B cell (primary cell): ENCODE measurements around the gene CCDC13. TPM values are rescaled to one million over a fixed set of nuclear protein-coding genes. Genes with fewer than 3 reads are reported as not detected.

Experiments used
- ATAC-seq: fragments of 200-7000 bp; cut with Tn5 transposase; one replicate; pipeline ENCODE4 v1.10.0; 2021; ENCODE audit warnings: low read depth, mild to moderate bottlenecking, moderate number of reproducible peaks, moderate library complexity
- CTCF ChIA-PET: fragments of 350-600 bp; sonication (Branson Sonifier 250); formaldehyde crosslinking; loops from one replicate; lab custom pipeline; 2021; ENCODE audit warnings: antibody characterized with exemption, inconsistent platforms; lab: Charles Lee
- POLR2A ChIA-PET: fragments of 350-600 bp; sonication (Branson Sonifier 250); formaldehyde crosslinking; loops from one replicate; lab custom pipeline; 2021; ENCODE audit warnings: antibody characterized with exemption; lab: Charles Lee
- DNase-seq: peaks from one replicate; pipeline ENCODE4 v3.0.0; 2013
- H2AFZ ChIP-seq: 2 replicates; pipeline ENCODE4 v1.6.1; 2012; ENCODE audit warnings: mild to moderate bottlenecking, low read depth, low read length; ENCODE audit not compliant: insufficient read depth, poor library complexity, severe bottlenecking
- H3K27ac ChIP-seq, 2 donors: 1 replicate in 1 of 2; 2 replicates in 1 of 2; pipeline ENCODE4 v1.5.1; 2012 to 2013; ENCODE audit warnings: low read length in 2 of 2, mild to moderate bottlenecking in 2 of 2, moderate library complexity in 1 of 2
- H3K27me3 ChIP-seq, 4 experiments: fragments of 200-600 bp in 1 of 4; sonication (generic) in 1 of 4; replicated peaks in 1 of 4; 1 replicate in 2 of 4; 2 replicates in 2 of 4; pipeline versions ENCODE4 v1.6.1 to v1.7.0; 2013 to 2016; ENCODE audit warnings: low read length in 3 of 4, mild to moderate bottlenecking in 2 of 4, mixed read lengths in 1 of 4, moderate library complexity in 1 of 4; ENCODE audit not compliant: insufficient read depth in 4 of 4, control insufficient read depth in 3 of 4; ENCODE audit errors: control extremely low read depth in 1 of 4
- H3K36me3 ChIP-seq, 2 experiments: replicated peaks in 1 of 2; 1 replicate in 1 of 2; 2 replicates in 1 of 2; pipeline versions ENCODE4 v1.6.1 to v1.7.1; 2013; ENCODE audit warnings: low read length in 1 of 2; ENCODE audit not compliant: insufficient read depth in 2 of 2, control insufficient read depth in 1 of 2; ENCODE audit errors: control extremely low read depth in 1 of 2, extremely low read depth in 1 of 2
- H3K4me1 ChIP-seq, 2 donors: fragments of 200-600 bp in 1 of 2; sonication (generic) in 1 of 2; 1 replicate in 1 of 2; 2 replicates in 1 of 2; pipeline versions ENCODE4 v1.5.1 to v1.6.1; 2013 to 2017; ENCODE audit warnings: low read length in 2 of 2; ENCODE audit not compliant: control insufficient read depth in 2 of 2, insufficient read depth in 2 of 2
- H3K4me2 ChIP-seq: replicated peaks from 2 replicates; pipeline ENCODE3; 2012; ENCODE audit warnings: mild to moderate bottlenecking, low read depth, low read length; ENCODE audit not compliant: poor library complexity, severe bottlenecking
- H3K4me3 ChIP-seq, 5 experiments: fragments of 200-600 bp in 1 of 5; sonication (generic) in 1 of 5; 1 replicate in 3 of 5; 2 replicates in 2 of 5; pipeline versions ENCODE4 v1.5.1 to v1.7.0; 2011 to 2016; ENCODE audit warnings: low read length in 4 of 5, mild to moderate bottlenecking in 4 of 5, low read depth in 2 of 5, control low read depth in 1 of 5, moderate library complexity in 1 of 5; ENCODE audit not compliant: insufficient read depth in 1 of 5; ENCODE audit errors: control extremely low read depth in 1 of 5, extremely low read depth in 1 of 5
- H3K79me2 ChIP-seq: fragments of 200-600 bp; sonication (generic); one replicate; pipeline ENCODE4 v1.6.0; 2016; ENCODE audit warnings: low read length; ENCODE audit not compliant: control insufficient read depth, insufficient read depth
- H3K9ac ChIP-seq: fragments of 200-600 bp; sonication (generic); 2 replicates; pipeline ENCODE4 v1.6.1; 2017; ENCODE audit warnings: mild to moderate bottlenecking, low read length, moderate library complexity
- H3K9me3 ChIP-seq, 3 donors: one replicate each; pipeline versions ENCODE4 v1.6.1 to v1.7.1; 2013; ENCODE audit warnings: low read length in 2 of 3; ENCODE audit not compliant: control insufficient read depth in 2 of 3, insufficient read depth in 1 of 3; ENCODE audit errors: control extremely low read depth in 1 of 3
- H4K20me1 ChIP-seq: 2 replicates; pipeline ENCODE4 v1.6.0; 2012; ENCODE audit warnings: mild to moderate bottlenecking, low read length; ENCODE audit not compliant: insufficient read depth, control insufficient read depth, poor library complexity, severe bottlenecking
- H3K27ac Mint-ChIP-seq: one replicate; pipeline ENCODE4 v1.8.0; 2021; ENCODE audit warnings: mixed read lengths
- H3K27me3 Mint-ChIP-seq: one replicate; pipeline ENCODE4 v1.8.0; 2021; ENCODE audit warnings: mixed read lengths
- H3K4me1 Mint-ChIP-seq: one replicate; pipeline ENCODE4 v1.8.0; 2021; ENCODE audit warnings: mixed read lengths
- H3K4me3 Mint-ChIP-seq: one replicate; pipeline ENCODE4 v1.8.0; 2021; ENCODE audit warnings: mixed read lengths
- H3K9me3 Mint-ChIP-seq: one replicate; pipeline ENCODE4 v1.8.0; 2022; ENCODE audit warnings: mixed read lengths; ENCODE audit not compliant: insufficient read depth
- CTCF ChIP-seq: fragments of 200-600 bp; IDR thresholded peaks from one replicate; pipeline ENCODE4 v1.8.0; 2022; ENCODE audit warnings: antibody characterized with exemption, mild to moderate bottlenecking
- EZH2 ChIP-seq: IDR thresholded peaks from 2 replicates; pipeline ENCODE4 v1.6.1; 2012; ENCODE audit warnings: borderline replicate concordance, low read depth, mild to moderate bottlenecking, moderate library complexity, low read length; ENCODE audit not compliant: insufficient read depth, poor library complexity, severe bottlenecking
- WGBS: methylation state at CpG from one replicate; pipeline ENCODE4 v1.1.5; 2013; ENCODE audit warnings: missing lambda C conversion rate; ENCODE audit not compliant: insufficient coverage; 5-methylcytosine and 5-hydroxymethylcytosine counted together
- intact Hi-C: fragments of 100-400 bp; cut with micrococcal nuclease; formaldehyde crosslinking; loops from one replicate; pipeline ENCODE4 v1.10.0; 2022
- polyA plus RNA-seq: library from polyadenylated mRNA; depleted of rRNA; stranded (reverse); fragments of >200 nt; gene quantifications from 2 replicates; pipeline ENCODE4 v1.2.3, GENCODE V29; 2012
- total RNA-seq, 2 donors: library from RNA; stranded (reverse); fragments of 120-200 nt in 1 of 2; gene quantifications; 1 replicate in 1 of 2; 2 replicates in 1 of 2; pipeline versions ENCODE4 v1.2.3 to v1.2.4, GENCODE V29; 2013 to 2022

The CCDC13 gene
- total and polyA plus RNA-seq, 2 donors (not counting 1 experiment from before 2014, with no cell fraction given) = 1.5 to 1.9 TPM

- Histone ChIP-seq H3K27me3 (no peaks in the 10 kb centered on the region), H3K27ac (no peak overlapping the region), H3K4me2 (no peak overlapping the region), H3K9me3 (no peaks in the 10 kb centered on the region), H3K4me3 (no peak overlapping the region), H4K20me1 (no peaks in the 10 kb centered on the region), H3K4me1 (peaks cover 3 to 6% of the 10 kb centered on the region in 2 donors), H3K79me2 (no peaks in the 10 kb centered on the region), H3K9ac (no peak overlapping the region), H2AFZ (no peak overlapping the region), H3K36me3 (no peaks in the 10 kb centered on the region)
- H3K4me3 Mint-ChIP-seq = no peak overlapping the region
- ChIA-PET CTCF (interaction anchor here (3.4 kb wide), 1 partner anchor 10 kb away, joined by 13 read pairs; no protein-coding TSS in a partner anchor), POLR2A (no interaction called here)
- no peak for DNase-seq
- H3K9me3 Mint-ChIP-seq = no peaks in the 10 kb centered on the region
- no peaks in the 10 kb centered on the region for H3K27me3 Mint-ChIP-seq
- ATAC-seq = no peak
- no peak overlapping the region for H3K27ac Mint-ChIP-seq
- WGBS = 93% methylated on average over 8 of the region's 8 CpGs
- peaks cover 14% of the 10 kb centered on the region for H3K4me1 Mint-ChIP-seq
- intact Hi-C loops = no loop called here
- TF ChIP-seq CTCF (no peak), EZH2 (no peak)
Observed at GRCh38 chr3:42735019-42735418, 38.0 kb downstream of the CCDC13 start.

GRCh38 chr3:42734263-42734860, 38.7 kb downstream of the CCDC13 start:
- no peak overlapping the region for H3K27ac Mint-ChIP-seq
- Histone ChIP-seq H2AFZ (no peak overlapping the region), H3K9me3 (no peaks in the 10 kb centered on the region), H3K9ac (no peak overlapping the region), H3K27ac (no peak overlapping the region), H4K20me1 (no peaks in the 10 kb centered on the region), H3K4me3 (no peak overlapping the region), H3K4me1 (peaks cover 3 to 5% of the 10 kb centered on the region in 2 donors), H3K27me3 (no peaks in the 10 kb centered on the region), H3K79me2 (no peaks in the 10 kb centered on the region), H3K4me2 (no peak overlapping the region), H3K36me3 (no peaks in the 10 kb centered on the region)
- H3K4me3 Mint-ChIP-seq = no peak overlapping the region
- intact Hi-C loops = no loop called here
- WGBS = 85% methylated on average over 4 of the region's 6 CpGs
- ChIA-PET POLR2A (no interaction called here), CTCF (interaction anchor here (3.4 kb wide), 1 partner anchor 11 kb away, joined by 13 read pairs; no protein-coding TSS in a partner anchor)
- no peak for TF ChIP-seq CTCF
- no peak for TF ChIP-seq EZH2
- no peaks in the 10 kb centered on the region for H3K9me3 Mint-ChIP-seq
- ATAC-seq (no peak), DNase-seq (no peak)
- H3K27me3 Mint-ChIP-seq = no peaks in the 10 kb centered on the region
- peaks cover 8% of the 10 kb centered on the region for H3K4me1 Mint-ChIP-seq
